GM18499 (cell line): ENCODE results near the gene DUS4L.

ENCODE experiments used
- ATAC-seq: cut with Tn5 transposase; IDR thresholded peaks from one replicate; pipeline ENCODE4 v1.9.1; 2021; ENCODE audit warnings: moderate number of reproducible peaks; ENCODE audit not compliant: insufficient read depth, unreplicated experiment

The DUS4L gene

GRCh38 chr7:107579885-107580715 lies 16.3 kb downstream of the DUS4L start, which contains the start of gene BCAP29:
Gene BCAP29 (plus strand): TSS chr7:107580246. CDS start chr7:107580773, 527 bp downstream.
- ATAC-seq = peak; percentile 58

GRCh38 chr7:107580716-107581383 lies 17.1 kb downstream of the DUS4L start:
- no peak for ATAC-seq

GRCh38 chr7:107581387-107582013 lies 17.7 kb downstream of the DUS4L start:
- no peak for ATAC-seq

GRCh38 chr7:107582875-107583274 lies 19.1 kb downstream of the DUS4L start:
- no peak for ATAC-seq

- ATAC-seq = no peak
These were observed 20.9 kb downstream of the DUS4L start for GRCh38 chr7:107584716-107585115.

- no peak for ATAC-seq
These were observed 24.9 kb downstream of the DUS4L start for GRCh38 chr7:107588529-107589130.

GRCh38 chr7:107591421-107591820 lies 27.6 kb downstream of the DUS4L start:
- ATAC-seq = no peak

GRCh38 chr7:107592361-107593024 lies 28.7 kb downstream of the DUS4L start:
- ATAC-seq = no peak

- no peak for ATAC-seq
These were observed 29.2 kb downstream of the DUS4L start for GRCh38 chr7:107593025-107593410.

- ATAC-seq = no peak
These were observed 31.4 kb downstream of the DUS4L start for GRCh38 chr7:107594961-107595737.

- ATAC-seq = no peak
These were observed 33.3 kb downstream of the DUS4L start for GRCh38 chr7:107596881-107597581.

GRCh38 chr7:107597582-107597916 lies 33.8 kb downstream of the DUS4L start:
- no peak for ATAC-seq

- no peak for ATAC-seq
These were observed 34.2 kb downstream of the DUS4L start for GRCh38 chr7:107597953-107598352.

GRCh38 chr7:107599262-107599661 lies 35.5 kb downstream of the DUS4L start:
- ATAC-seq = no peak

GRCh38 chr7:107600816-107601215 lies 37.0 kb downstream of the DUS4L start:
- no peak for ATAC-seq

- no peak for ATAC-seq
These were observed 41.5 kb downstream of the DUS4L start for GRCh38 chr7:107605218-107605815.

GRCh38 chr7:107606303-107606702 lies 42.5 kb downstream of the DUS4L start:
- ATAC-seq = no peak

- no peak for ATAC-seq
These were observed 46.1 kb downstream of the DUS4L start for GRCh38 chr7:107609811-107610261.

- ATAC-seq = no peak
These were observed 46.6 kb downstream of the DUS4L start for GRCh38 chr7:107610323-107610722.
